Midbrain (tissue), 1 donor: Measurements from ENCODE around the gene ZNF83.
"Not testable (repeated sequence)": the region's sequence is repeated elsewhere in the genome, so short reads cannot be mapped to it uniquely, and the experiment has no call there.

Source experiments
- DNase-seq: peaks from one replicate; lab custom pipeline; 2025; lab: John Stamatoyannopoulos, UW

ZNF83 gene

GRCh38 chr19:52569638-52569999 is 68.5 kb downstream of the ZNF83 start:
- not testable (repeated sequence) for DNase-seq

GRCh38 chr19:52567921-52568320 is 70.2 kb downstream of the ZNF83 start:
- DNase-seq = no peak

GRCh38 chr19:52566588-52566987 is 71.6 kb downstream of the ZNF83 start:
- DNase-seq = no peak

- DNase-seq = no peak
Observed at GRCh38 chr19:52566121-52566520, 72.0 kb downstream of the ZNF83 start.
